Stimulated activated CD8-positive, alpha-beta memory T cell treated with anti-CD3 and anti-CD28 coated beads, Interleukin-7, amount 100 ng/mL, for 24 hours (primary cell): ENCODE data around the gene PATJ.
"Not testable (repeated sequence)": the region's sequence is repeated elsewhere in the genome, so short reads cannot be mapped to it uniquely, and the experiment has no call there.

Source experiments
- DNase-seq: peaks from one replicate; pipeline ENCODE4 v3.0.0-alpha.2; 2020; ENCODE audit warnings: low read depth

The PATJ gene

DNA sequence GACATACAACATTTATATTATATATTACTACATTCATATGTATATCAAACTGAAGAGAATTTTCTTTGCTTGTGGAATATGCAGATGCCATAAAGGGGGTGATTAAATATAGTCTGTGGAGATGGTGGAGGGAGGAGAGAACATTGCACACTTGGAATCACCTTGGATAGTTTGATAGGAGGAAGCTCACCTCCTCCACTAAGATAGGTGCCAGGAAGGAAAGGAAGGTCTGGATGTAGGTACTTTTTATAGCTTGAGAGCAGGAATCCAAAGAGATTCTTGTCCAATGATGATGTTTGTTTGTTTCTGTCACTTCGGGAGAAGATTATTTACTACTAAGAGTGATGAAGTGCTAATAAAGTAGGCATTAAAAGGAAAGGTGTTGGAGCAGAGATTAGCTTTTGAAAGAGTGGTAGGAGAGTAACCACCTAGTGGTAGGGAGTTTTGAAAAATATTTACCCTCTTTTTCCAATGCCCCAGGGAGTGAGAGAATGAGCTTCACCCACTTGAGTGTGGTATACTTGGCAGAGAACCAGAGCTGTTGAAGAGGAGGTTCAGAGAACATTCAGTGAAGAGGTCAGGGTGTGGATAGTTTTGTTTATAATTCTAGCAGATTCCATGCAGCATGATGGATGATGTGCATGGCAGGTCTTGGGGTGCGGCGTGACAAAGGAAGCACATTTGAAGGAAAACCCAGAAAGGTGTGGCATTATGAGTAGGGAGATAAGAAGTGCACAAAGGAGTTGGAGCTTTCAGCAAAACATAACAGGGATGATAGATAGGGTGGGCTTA, 145.0 kb downstream of the PATJ start:
- no peak for DNase-seq

DNA sequence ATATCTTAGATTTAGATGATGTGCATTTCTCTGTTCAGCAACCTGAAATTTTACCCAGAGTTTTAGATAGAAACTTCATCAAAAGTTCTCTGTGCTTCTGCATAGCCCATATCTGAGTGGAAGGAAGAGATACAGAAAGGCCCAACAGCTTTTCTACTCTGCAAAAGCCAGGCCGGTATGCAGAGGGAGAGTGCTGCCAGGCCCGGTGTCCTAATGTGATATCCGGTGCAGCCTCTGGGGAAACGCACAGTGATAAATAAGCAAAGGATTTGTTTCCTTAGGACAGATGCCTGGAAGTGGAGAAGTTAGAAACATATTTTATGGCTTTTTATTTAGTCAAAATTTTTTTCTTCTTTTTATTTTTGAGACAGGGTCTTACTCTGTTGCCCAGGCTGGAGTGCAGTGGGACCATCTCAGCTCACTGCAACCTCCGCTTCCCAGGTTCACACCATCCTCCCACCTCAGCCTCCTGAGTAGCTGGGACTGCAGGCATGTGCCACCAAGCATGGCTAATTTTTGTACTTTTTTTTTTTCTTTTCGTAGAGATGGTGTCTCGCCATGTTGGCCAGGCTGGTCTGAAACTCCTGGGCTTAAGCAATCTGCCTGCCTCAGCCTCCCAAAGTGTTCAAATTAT, 145.8 kb downstream of the PATJ start:
- no peak for DNase-seq

DNA sequence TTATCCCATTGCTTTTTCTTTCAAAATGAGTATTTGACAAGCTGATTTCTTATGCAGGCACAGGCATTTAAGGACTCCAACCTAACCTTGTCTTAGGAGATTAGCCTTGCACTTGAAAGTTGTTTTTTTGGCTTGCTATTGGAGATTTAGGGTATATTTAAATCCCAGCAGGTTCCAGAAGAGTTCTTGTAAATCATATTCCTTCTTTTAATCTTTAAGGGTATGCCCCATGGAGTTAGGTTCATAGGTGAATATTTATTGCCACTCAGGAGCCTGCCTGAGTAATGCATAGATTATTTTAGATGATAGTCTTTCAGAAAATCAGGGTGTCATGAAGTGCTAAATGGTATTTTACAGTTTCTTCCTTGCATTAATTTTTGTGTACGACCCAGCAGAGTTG, 146.5 kb downstream of the PATJ start:
- DNase-seq: no peak

DNA sequence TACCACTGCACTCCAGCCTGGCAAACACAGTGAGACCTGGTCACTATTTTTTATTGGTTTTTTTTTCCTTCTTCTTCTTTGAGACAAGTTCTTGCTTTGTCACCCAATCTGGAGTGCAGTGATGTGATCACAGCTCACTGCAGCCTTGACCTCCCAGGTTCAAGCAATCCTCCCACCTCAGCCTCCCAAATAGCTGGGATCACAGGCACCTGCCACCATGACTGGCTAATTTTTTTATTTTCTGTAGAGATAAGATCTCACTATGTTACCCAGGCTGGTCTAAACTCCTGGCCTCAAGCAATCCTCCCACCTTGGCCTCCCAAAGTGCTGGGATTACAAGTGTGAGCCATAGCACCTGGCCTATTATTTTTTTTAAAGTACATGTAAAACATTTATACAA, 148.2 kb downstream of the PATJ start:
- DNase-seq: not testable (repeated sequence)

DNA sequence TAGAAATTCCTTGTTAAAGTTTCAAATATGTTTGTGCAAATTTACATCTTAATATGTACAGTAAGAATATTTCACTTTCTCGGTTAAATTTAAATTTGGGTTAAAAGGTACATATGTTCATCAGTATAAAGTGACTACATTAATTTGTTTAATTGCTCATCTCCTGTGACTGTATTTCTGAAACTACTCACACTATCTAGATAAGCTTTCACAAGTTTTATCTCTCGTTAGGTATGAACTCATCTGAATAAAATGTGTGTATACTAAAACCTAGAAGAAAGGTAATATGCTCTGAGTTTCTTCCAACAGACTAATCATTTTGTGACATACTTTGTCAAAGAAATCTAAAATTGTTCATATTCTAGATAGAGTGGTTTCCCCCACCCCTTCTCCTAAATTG, 150.7 kb downstream of the PATJ start:
- DNase-seq: no peak

DNA sequence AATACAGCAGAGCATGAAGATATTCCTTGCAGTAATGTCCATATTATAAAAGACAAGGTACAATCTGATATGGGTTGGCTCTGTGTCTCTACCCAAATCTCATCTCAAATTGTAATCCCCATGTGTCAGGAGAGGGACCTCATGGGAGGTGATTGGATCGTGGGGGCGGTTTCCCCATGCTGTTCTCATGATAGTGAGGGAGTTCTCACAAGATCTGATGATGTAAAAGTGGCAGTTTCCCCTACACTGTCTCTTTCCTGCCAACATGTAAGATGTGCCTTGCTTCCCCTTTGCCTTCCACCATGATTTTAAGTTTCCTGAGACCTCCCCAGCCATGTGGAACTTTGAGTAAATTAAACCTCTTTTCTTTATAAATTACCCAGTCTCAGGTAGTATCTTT, 152.0 kb downstream of the PATJ start:
- not testable (repeated sequence) for DNase-seq

DNA sequence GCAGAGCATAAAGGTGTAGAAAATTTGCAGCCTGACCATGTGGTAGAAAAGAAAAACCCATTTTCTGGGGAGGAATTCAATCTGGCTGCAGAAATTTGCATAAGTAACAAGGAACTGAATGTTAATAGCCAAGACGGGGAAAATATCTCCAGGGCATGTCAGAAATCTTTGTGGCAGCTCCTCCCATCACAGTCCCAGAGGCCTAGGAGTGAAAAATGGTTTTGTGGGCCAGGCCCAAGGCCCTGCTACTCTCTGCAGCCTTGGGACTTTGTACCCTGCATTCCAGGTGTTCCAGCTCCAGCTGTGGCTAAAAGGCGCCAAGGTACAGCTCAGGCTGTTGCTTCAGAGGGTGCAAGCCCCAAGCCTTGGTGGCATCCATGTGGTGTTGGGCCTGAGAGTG, 152.9 kb downstream of the PATJ start:
- DNase-seq: no peak

DNA sequence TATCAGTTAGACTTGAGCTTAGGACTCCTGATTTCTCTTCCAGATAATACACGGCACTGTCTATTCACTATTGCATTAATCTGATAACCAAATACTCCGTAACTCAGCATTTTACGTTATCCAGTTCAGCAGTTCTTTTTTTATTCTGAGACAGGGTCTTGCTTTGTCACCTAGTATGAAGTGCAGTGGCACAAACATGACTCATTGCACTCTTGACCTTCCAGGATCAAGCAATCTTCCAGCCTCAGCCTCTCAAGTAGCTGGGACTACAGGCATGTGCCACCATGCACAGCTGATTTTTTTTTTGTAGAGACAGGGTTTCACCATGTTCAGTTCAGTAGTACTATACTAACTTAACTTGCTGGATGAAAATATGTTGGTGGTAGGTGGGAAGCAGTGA, 156.4 kb downstream of the PATJ start:
- DNase-seq: no peak

DNA sequence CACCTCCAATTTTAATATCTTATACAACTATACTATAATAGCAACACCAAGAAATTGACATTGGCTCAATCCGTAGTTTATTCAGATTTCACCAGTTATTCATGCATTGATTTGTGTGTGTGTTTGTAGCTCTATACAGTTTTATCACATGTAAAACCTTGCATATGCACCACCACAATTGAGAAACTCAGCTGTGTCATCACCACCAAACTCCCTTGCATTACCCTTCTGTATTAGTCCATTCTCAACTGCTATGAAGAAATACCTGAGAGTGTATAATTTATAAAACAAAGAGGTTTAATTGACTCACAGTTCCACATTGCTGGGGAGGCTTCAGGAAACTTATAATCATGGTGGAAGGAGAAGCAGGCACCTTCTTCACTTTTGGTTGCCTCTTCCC, 162.1 kb downstream of the PATJ start:
- DNase-seq: no peak

DNA sequence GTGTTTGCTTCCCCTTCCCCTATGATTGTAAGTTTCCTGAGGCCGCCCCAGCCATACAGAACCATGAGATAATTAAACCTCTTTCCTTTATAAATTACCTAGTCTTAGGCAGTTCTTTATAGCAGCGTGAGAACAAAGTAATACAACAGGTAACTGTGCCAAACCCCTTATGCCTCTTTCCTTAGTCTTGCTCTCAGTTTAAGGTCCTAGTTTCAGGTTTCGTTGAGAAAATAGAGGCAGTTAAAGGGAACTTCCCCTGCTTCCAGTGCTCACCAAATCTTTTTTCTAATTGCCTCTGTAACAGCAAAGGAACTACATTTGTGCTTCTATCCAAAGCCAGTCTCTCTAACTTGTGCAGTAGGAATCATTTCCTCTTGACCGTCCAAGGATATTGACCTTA, 164.8 kb downstream of the PATJ start:
- no peak for DNase-seq

DNA sequence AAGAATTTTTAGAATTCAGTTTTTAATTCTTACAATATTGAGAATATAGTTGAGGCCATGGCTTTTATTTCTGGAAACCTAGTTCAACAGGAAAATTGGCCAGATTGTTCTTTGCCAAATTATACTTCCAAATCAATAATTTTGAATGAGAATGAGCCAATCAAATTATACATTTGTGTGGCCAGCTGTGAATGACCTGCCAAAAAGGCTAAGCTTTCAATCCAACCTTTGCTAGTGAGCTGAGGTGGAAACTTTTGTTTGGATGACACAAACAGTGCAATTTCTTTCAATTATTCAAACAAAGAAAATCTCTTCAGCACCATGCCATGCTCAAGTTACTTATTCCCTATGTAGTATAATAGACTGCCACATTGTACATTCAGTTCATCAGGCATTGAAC, 167.8 kb downstream of the PATJ start:
- no peak for DNase-seq

DNA sequence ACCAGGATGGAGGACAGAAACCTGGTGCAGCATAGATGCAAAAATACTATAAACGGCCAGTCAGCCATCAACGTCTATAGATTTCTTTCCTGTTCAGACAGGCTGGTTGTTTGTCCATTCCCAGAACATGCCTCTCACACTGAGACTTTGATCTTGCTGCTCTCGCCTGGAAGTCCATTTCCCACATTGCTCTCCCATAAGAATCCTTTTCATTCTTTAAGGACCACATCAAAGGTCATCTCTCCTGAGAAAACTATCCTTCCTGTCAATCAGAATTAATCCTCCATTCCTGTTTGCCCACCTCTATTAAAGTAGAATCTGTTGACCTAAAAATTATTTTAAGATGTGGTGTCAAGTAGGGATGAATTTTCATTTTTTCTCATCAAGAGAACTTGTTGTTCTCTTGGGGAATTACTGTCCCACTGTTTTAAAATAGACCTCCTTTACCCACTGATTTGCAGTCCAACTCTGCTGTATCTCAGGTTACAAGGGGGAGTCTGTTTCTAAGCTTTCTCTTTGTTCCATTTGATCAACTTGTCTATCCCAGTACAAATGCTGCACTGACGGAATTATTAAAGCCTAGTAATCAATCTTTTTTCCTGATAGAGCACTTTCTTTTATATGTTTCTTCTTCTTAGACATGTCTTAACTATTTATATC, 172.7 kb downstream of the PATJ start:
- no peak for DNase-seq

DNA sequence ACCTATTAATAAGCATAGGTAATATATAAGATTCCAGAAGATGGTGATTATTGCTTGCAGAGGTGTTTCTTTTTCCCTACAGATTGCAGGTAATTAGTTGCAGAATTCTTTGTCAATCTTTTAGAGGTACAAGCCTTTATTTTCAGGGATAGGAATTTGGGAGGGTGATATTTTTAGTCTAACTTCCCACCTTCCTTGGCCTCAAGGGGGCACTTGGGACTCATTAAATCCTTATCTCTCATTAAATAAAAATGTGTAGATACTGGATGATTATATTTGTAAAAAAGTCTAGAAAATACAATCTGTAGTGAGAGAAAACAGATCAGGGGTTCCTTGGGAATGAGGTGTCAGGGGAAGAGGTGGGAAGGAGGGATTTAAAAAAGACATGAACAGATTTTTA, 179.2 kb downstream of the PATJ start:
- DNase-seq: no peak

DNA sequence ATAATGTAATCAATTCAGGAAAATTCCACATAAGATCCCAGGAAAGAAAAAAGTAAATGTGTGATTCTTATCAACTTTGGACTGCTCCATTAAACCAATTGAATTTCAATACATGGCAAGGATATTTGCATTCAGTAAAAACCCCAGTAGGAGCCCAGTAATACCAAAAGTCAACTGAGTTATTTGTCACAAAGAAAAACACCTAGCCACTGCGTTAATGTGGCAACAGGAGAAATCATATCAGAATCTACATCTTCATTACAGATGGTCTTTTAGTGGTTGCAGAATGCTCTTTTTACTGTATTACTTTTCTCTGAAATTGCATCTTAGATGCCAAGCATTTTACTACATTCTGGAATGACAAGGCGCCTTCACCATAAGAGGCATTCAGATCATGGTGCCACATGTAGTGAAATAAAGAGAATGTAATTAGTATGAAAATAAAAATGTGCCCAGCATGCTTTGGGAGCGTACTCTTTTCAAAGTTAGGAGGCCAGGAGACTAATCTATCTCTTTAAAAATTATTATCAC, 180.7 kb downstream of the PATJ start:
- no peak for DNase-seq

DNA sequence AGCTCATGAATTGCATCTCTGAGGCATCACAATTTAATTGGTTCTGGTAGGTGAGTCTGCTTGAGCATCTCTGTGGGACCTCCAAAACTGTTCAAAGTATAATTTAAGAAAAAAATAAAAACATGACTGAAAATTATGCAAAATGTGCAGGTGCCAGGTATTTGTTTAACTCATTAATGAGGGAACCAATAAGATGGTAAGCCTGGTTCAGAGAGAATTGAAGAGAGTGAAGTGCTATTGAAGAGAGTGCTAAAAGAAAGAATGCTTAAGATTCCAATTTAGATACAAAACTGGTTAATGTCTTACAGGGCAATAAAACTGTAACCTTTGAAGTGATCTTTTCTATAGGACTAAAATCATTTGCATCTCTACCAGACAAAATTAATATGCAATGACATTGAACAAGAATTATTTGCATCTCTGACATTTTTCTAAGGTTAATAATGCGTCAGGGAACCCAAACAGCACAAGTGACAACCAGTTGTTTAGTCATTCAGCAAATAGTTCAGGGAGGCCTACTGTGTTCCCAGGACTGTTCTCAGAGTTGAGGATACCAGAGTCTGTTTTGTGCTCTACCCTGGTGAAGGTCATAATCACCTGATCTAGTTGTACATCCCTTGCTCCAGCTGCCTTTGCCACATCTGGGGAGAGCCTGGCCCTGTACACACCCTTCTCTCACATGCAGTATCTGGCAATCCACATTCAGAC, 183.5 kb downstream of the PATJ start:
- DNase-seq: no peak

DNA sequence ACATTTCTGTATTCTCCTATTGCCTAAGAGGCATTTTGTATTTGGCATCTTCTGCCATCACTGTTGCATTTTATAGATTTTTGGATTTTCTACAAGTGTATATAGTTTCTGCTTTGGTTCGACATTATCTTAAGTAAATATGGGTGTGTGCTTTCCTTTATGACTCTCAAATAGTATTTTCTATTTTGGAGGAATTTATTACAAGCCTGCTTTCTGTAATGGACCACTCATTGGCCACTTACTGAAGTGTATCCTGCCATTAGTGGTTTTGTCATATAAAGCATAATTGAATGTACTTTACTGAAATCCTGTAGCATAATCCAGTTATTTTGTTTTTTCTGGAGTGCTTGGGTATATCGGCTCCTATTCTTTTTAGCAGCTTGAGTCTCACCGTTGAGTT, 184.3 kb downstream of the PATJ start:
- no peak for DNase-seq

DNA sequence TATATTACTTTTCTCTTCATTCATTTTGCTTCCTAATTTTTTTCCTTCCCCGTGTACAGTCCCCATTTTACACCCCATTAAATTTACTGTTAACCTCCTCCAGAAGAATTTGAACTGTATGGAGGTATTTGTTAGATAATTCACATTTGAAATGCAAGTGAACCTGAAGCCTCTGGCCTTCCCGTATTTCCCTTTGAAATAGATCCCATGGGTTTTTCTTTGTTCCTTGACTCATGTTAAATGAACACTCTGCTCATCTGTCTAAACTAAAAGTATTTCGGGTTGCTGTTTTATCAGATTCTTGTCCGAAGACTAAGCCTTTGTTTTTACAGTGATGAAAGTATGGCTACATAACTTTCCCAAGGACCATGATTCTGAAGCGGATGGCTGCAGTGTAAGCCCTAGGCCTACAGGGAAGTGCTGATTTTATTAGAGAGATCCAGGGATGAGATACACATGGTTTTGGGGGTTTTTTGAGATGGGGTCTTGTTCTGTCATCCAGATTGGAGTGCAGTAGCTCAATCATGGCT, 187.9 kb downstream of the PATJ start:
- DNase-seq: no peak

DNA sequence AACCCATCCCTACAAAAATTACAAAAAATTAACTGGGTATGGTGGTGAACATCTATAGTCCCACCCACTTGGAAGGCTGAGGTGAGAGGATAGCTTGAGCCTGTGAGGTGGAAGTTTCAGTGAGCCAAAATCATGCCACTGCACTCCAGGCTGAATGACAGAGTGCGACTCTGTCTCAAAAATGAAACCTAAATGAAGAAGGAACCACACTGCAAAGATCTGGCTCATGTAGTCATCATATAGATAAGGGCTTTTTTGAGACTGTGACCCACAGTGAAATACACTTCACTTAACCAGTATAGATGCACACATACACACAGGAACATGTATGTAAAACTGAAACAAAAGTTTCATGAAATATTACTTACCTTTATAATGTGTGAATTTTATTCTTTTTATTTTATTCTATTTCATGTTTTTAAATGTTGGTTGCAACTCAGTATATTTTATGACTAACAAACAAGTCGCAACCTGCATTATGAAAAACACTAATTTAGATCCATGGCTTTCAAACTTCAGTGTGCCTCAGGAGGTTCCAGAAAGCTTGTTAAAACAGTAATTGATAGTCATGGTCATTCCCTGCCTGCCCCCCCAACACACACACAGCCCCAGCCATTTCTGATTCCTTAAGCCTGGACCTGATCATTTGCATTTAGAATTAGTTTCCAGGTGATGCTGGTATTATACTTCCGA, 189.5 kb downstream of the PATJ start:
- no peak for DNase-seq

DNA sequence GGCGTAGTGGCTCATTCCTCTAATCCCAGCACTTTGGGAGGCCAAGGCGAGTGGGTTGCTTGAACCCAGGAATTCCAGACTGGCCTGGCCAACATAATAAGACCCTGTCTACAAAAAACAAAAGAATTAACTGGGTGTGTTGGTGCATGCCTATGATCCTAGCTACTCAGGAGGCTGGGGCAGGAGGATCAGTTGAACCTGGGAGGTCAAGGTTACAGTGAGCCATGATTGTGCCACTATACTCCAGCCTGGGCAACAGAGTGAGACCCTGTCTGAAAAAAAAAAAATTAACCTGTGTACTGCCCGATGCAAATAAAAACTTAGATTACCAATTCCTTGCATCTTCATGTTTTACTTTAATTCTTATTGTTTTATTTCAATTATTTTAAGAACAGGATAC, 193.2 kb downstream of the PATJ start:
- DNase-seq: no peak

DNA sequence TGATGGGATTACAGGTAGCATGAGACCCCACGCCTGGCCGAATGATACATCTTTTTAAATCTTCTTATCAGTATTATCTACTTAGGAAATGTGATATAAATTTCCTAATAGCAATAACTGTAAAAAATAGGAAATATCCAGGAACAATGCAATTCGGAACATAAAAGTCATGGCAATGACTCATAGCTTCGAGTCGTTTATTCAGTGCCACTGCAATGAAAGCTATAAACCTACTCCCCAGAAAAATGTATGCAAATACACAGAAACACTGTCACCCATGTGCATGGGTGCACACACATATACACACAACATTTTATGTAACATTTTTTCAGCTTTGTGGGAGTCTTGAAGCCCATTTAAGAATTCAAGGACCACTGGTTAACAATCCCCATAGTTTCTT, 194.6 kb downstream of the PATJ start:
- no peak for DNase-seq

DNA sequence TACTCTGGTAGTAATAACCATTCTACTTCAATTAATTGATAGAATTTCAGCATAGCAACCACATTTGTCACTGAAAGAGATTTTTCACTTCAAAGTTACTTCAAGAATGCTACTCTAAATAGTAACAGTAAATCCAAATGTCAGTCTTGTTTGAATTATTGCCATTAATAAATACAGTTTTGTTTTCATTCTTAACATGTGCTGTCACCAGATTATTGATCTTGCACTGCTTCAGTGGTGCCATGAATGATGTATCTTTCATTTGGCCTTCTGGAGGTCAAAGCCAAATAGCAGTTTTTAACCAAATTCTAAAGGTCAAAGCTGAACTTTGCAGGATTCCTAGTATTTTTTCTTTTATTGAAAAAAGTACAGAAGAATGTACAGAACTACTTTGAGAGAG, 199.5 kb downstream of the PATJ start:
- DNase-seq: no peak

DNA sequence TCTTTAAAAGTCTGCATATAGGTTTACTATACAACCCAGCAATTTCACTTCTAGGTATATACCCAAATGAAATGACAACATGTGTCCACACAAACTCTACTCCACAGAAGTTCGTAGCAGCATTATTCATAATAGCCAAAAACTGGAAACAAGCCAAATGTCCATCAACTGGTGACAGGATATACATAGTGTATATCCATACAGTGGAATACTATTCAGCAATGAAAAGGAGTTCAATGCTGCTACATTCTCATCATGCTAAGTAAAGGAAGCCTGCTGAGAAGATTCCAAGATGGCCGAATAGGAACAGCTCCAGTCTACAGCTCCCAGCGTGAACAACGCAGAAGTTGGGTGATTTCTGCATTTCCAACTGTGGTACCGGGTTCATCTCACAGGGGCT, 200.6 kb downstream of the PATJ start:
- no peak for DNase-seq
